Upper lobe of right lung (tissue), 1 donor: ENCODE data around the gene ALOX5AP. TPM values are rescaled to one million over a fixed set of nuclear protein-coding genes. Genes with fewer than 3 reads are reported as not detected.
A peak's percentile ranks its signal among the peaks of the same experiment; 100 is the strongest.

Experiments
- ATAC-seq: fragments of 200-7000 bp; cut with Tn5 transposase; one replicate; pipeline ENCODE4 v1.9.1; 2020; ENCODE audit warnings: mild to moderate bottlenecking, moderate library complexity
- DNase-seq: peaks from one replicate; pipeline ENCODE4 v3.0.0-alpha.2; 2020
- H3K27ac ChIP-seq: fragments of 200-600 bp; one replicate; pipeline ENCODE4 v1.8.0; 2022
- H3K27me3 ChIP-seq: fragments of 200-600 bp; one replicate; pipeline ENCODE4 v1.8.0; 2022; ENCODE audit warnings: mild to moderate bottlenecking
- H3K36me3 ChIP-seq: fragments of 200-600 bp; one replicate; pipeline ENCODE4 v1.8.0; 2022
- H3K4me1 ChIP-seq: fragments of 200-600 bp; one replicate; pipeline ENCODE4 v1.8.0; 2022
- H3K4me3 ChIP-seq: fragments of 200-600 bp; one replicate; pipeline ENCODE4 v1.8.0; 2022; ENCODE audit warnings: mild to moderate bottlenecking
- H3K9me3 ChIP-seq: fragments of 200-600 bp; one replicate; pipeline ENCODE4 v1.8.0; 2022
- CTCF ChIP-seq: fragments of 200-600 bp; IDR thresholded peaks from one replicate; pipeline ENCODE4 v1.8.0; 2022; ENCODE audit warnings: antibody characterized with exemption
- intact Hi-C: fragments of 100-400 bp; cut with DNase I; formaldehyde crosslinking; loops from one replicate; pipeline ENCODE4 v1.11.0; 2022
- total RNA-seq: library from RNA; stranded (reverse); fragmentation: NEBNext Ultra II Directional; extraction: Animal tissue kit (Norgen Biotek cat#: 25700); gene quantifications from one replicate; pipeline ENCODE4 v1.2.1, GENCODE V29; 2021
- donor health status: DM: no; HTN: yes; CAD: no; lungs with severe emphysema.

The ALOX5AP gene
- total RNA-seq, 1 donor from 2014 or later = 195 TPM

- Histone ChIP-seq H3K36me3 (no peaks in the 10 kb centered on the region), H3K4me1 (peaks cover 21% of the 10 kb centered on the region), H3K9me3 (no peaks in the 10 kb centered on the region), H3K4me3 (no peak overlapping the region), H3K27me3 (no peaks in the 10 kb centered on the region), H3K27ac (no peak overlapping the region)
- ATAC-seq = no peak
- no peak for TF ChIP-seq CTCF
- intact Hi-C loops = loop anchor here (10.0 kb wide), 1 partner anchor 675 kb away; no protein-coding TSS in a partner anchor
- no peak for DNase-seq
Measured at GRCh38 chr13:30800107-30800506, 64.8 kb downstream of the ALOX5AP start.

DNA sequence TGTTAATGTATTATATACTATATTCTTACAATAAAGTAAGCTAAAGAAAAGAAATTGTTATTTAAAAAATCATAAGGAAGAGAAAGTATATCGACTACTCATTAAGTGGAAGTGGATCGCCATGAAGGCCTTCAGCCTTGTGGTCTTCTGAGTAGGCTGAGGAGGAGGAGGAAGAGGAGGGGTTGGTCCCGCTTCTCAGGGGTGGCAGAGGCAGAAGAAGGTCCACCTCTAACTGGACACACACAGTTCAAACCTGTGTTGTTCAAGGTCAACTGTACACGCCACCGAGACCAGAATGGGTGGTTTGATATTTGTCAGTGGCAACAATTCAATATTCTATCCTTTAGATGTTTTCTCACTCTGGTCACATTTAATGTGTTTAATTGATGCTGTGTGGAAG is 67.2 kb downstream of the ALOX5AP start:
- Histone ChIP-seq H3K4me3 (no peak overlapping the region), H3K9me3 (no peaks in the 10 kb centered on the region)

DNA sequence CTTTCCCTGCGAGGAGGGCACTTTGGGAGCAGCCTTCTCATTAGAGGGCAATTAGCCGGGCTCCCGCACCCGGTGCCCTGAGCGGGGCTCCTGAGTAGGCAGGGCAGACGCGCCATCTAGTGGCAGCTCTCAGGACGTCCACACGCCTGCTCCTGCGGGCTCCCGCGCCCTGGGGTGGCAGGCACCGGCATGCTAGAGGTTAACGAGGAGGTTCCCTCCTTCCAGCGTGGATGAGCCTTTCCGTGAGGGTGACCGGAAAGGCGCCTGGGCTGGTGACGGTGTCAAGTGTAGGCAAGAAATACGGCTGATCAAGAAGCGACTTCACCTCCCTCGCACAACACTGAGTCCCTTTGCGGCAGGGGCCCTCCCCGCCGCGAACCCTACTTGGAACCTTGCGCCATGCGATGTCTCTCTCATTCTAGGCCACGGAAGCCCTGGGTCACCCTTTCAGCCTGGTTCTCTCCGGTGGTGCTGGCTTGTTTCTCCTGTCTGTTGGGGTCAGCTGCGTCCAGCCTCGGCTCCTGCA is 67.7 kb downstream of the ALOX5AP start:
- intact Hi-C loops = loop anchor here (10.0 kb wide), 1 partner anchor 678 kb away; no protein-coding TSS in a partner anchor
- Histone ChIP-seq H3K36me3 (no peaks in the 10 kb centered on the region), H3K27me3 (no peaks in the 10 kb centered on the region), H3K4me3 (peak overlapping the region; percentile 51), H3K4me1 (peaks cover 11% of the 10 kb centered on the region), H3K9me3 (no peaks in the 10 kb centered on the region), H3K27ac (no peak overlapping the region)
- ATAC-seq (peak; percentile 99), DNase-seq (peak; percentile 94)
- TF ChIP-seq CTCF = peak; percentile 98

More for the DNA sequence above, 67.2 kb downstream of the ALOX5AP start:
- Histone ChIP-seq H3K36me3 (no peaks in the 10 kb centered on the region), H3K4me1 (peaks cover 11% of the 10 kb centered on the region), H3K27ac (no peak overlapping the region), H3K27me3 (no peaks in the 10 kb centered on the region)
- DNase-seq (no peak), ATAC-seq (no peak)
- intact Hi-C loops = loop anchor here (10.0 kb wide), 1 partner anchor 678 kb away; no protein-coding TSS in a partner anchor
- no peak for TF ChIP-seq CTCF

- H3K9me3 ChIP-seq = no peaks in the 10 kb centered on the region
- no peak for TF ChIP-seq CTCF
- no peak overlapping the region for H3K4me3 ChIP-seq
- no peak overlapping the region for H3K27ac ChIP-seq
- H3K4me1 ChIP-seq = peaks cover 11% of the 10 kb centered on the region
- ATAC-seq (no peak), DNase-seq (no peak)
- no peaks in the 10 kb centered on the region for H3K27me3 ChIP-seq
- intact Hi-C loops = loop anchor here (10.0 kb wide), 1 partner anchor 679 kb away; no protein-coding TSS in a partner anchor
- no peaks in the 10 kb centered on the region for H3K36me3 ChIP-seq
Measured at GRCh38 chr13:30803749-30804148, 68.4 kb downstream of the ALOX5AP start.

- H3K27ac ChIP-seq = no peak overlapping the region
- no peak for TF ChIP-seq CTCF
- H3K9me3 ChIP-seq = no peaks in the 10 kb centered on the region
- peaks cover 11% of the 10 kb centered on the region for H3K4me1 ChIP-seq
- H3K4me3 ChIP-seq = no peak overlapping the region
- intact Hi-C loops = loop anchor here (10.0 kb wide), 1 partner anchor 680 kb away; no protein-coding TSS in a partner anchor
- H3K36me3 ChIP-seq = no peaks in the 10 kb centered on the region
- ATAC-seq (no peak), DNase-seq (no peak)
- H3K27me3 ChIP-seq = no peaks in the 10 kb centered on the region
Measured at GRCh38 chr13:30804474-30804873, 69.1 kb downstream of the ALOX5AP start.

- intact Hi-C loops = loop anchor here (10.0 kb wide), 1 partner anchor 680 kb away; no protein-coding TSS in a partner anchor
- Histone ChIP-seq H3K4me1 (peaks cover 11% of the 10 kb centered on the region), H3K36me3 (no peaks in the 10 kb centered on the region), H3K27ac (no peak overlapping the region), H3K27me3 (no peaks in the 10 kb centered on the region), H3K4me3 (no peak overlapping the region), H3K9me3 (no peaks in the 10 kb centered on the region)
- no peak for TF ChIP-seq CTCF
- ATAC-seq (no peak), DNase-seq (no peak)
Measured at GRCh38 chr13:30805132-30805537, 69.8 kb downstream of the ALOX5AP start.
